ENCODE results near the gene STEAP1B. TPM values are rescaled to one million over a fixed set of nuclear protein-coding genes. Genes with fewer than 3 reads are reported as not detected.
"Not testable (repeated sequence)": the region's sequence is repeated elsewhere in the genome, so short reads cannot be mapped to it uniquely, and the experiment has no call there.

The STEAP1B gene
- total RNA-seq, 4 donors from 2014 or later, result 1.3 to 4.4 (median 2.0) TPM; not detected in 1

DNA sequence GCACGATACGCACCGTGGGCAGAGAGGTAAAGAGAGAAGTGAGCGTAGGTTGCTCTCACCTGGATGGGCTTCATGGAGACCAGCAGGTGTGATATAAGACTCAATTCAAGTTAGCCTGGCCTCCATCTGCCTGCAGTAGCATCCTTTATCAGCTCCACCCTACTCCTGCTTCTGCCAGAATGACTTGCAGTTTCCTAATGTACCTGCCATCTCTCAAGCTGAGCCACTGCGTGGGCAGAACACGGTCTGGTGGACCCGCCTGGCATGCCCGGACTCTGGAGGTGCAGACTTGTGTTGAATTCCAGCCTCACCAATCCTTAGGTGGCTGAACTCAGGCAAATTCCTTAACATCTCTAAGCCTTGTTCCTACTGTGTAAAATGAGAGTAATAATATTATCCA, 64.3 kb downstream of the STEAP1B start:
- ATAC-seq (ENCODE audit: low FRiP score), result no peak
- TF ChIP-seq, protein P1, sequence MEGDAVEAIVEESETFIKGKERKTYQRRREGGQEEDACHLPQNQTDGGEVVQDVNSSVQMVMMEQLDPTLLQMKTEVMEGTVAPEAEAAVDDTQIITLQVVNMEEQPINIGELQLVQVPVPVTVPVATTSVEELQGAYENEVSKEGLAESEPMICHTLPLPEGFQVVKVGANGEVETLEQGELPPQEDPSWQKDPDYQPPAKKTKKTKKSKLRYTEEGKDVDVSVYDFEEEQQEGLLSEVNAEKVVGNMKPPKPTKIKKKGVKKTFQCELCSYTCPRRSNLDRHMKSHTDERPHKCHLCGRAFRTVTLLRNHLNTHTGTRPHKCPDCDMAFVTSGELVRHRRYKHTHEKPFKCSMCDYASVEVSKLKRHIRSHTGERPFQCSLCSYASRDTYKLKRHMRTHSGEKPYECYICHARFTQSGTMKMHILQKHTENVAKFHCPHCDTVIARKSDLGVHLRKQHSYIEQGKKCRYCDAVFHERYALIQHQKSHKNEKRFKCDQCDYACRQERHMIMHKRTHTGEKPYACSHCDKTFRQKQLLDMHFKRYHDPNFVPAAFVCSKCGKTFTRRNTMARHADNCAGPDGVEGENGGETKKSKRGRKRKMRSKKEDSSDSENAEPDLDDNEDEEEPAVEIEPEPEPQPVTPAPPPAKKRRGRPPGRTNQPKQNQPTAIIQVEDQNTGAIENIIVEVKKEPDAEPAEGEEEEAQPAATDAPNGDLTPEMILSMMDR (IDR thresholded peaks at IDR 0.05), result no peak
- no peak for DNase-seq (ENCODE audit: low spot score)

DNA sequence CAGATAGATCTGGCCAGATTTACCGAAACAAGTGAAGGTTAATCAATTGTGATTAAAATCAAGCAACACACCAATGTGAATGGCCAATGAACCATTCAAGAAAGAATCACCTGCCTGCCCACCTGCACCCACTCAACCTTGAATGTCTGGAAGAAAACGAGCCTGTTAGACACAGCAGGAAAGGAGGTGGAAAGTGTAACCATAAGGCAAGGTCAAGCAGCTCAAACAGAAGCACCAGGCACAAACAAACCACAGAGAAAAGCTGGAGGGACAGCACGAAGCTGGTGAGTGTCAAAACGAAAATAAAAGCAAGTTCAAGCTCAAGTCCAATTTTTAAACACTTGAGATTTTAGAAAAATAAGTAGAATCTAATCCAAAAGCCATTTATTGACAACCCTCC, 64.9 kb downstream of the STEAP1B start:
- DNase-seq (ENCODE audit: low spot score), result no peak
- ATAC-seq (ENCODE audit: low FRiP score), result no peak
- TF ChIP-seq, protein P1 (IDR thresholded peaks at IDR 0.05), result no peak

DNA sequence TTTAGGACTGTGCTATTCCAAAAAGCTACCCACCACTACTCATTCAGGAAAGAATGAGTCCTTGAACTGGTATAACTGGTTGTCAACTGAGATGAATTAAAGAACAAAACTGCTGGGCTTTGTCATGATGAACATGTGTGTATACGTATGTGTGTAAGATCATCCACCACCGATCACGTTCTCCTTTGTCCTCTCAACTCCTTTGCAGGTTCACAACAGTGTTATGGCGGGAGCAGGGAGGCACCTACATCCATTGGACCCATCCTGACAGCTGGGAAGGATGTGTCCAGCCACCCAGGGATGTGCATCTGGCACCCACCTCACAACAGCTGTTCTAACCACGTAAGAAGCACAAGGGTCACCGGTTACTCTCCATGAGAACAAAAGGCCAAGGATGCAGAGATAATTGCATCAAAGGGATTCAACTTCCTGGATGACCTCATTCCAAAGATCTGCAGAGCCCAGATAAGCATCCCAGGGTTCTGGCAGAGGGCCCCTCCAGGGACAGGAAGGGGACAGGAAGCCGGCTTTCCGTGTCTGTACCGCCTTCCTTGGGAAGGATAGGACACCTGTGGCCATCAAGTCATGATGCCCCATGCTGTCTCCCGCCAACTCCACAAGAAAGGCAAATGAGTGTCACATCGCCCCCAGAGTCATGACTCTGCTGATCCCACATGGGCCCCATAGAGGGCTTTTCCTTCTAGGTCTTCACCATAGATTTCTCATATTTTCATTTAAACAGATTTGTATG, 66.1 kb downstream of the STEAP1B start:
- TF ChIP-seq, protein P1 (IDR thresholded peaks at IDR 0.05), result no peak
- ATAC-seq (ENCODE audit: low FRiP score) (no peak), DNase-seq (ENCODE audit: low spot score) (no peak)

DNA sequence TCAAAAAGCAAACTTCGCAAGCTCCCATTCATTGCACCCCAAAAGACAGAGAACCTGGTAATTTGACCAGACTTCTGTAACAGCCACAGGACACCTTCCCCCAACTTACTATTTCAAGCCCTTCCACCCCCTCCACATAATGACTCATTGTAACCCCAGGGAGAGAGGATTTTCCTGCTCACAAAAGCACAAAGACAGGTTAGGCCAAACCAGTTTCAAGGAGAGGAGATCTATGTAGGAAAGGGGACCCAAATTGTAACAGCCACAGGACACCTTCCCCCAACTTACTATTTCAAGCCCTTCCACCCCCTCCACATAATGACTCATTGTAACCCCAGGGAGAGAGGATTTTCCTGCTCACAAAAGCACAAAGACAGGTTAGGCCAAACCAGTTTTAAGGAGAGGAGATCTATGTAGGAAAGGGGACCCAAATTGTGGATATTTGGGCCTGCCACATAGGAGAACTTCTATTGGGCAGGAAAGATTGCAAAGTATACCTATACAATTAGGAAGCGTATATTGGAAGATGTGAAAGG, 66.8 kb downstream of the STEAP1B start:
- not testable (repeated sequence) for ATAC-seq (ENCODE audit: low FRiP score); DNase-seq (ENCODE audit: low spot score)

DNA sequence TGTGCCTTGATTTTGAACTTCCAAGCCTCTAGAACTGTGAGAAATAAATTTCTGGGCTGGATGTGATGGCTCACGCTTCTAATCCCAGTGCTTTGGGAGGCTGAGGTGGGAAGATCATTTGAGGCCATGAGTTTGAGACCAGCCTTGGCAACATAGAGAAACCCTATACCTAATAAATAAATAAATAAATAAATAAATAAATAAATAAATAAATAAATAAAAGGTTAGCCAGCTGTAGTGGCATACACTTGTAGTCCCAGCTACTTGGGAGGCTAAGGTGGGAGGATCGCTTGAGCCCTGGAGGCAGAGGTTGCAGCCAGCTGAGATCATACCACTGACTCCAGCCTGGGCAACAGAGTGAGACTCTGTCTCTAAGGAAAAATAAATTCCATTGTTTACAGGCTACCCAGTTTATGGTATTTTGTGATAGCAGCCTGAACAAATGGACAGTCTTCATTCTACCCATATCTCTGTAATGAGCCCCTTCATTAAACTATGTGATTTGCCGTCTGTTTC, 67.7 kb downstream of the STEAP1B start:
- ATAC-seq (ENCODE audit: low FRiP score), result no peak
- DNase-seq (ENCODE audit: low spot score), result no peak
- TF ChIP-seq, protein P1 (IDR thresholded peaks at IDR 0.05), result no peak

DNA sequence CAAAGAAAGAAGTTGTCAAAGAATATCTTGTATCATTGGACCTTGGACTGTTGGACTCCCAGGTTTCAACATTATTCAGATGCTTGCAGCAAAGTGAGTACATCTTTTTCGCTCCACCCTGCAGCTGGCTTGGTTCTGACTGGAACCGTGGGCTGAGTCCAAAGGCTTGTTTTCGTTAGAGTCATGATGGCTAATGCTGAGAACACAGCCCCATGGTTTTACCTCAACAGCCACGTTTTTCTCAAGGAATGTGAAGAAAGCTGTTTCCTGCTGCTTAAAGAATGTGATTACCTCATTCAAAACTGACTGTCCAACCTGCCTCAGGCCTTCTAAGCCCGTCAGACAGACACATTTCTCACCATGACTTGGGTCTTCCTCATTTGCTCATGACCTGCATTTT, 69.5 kb downstream of the STEAP1B start:
- ATAC-seq (ENCODE audit: low FRiP score) (no peak), DNase-seq (ENCODE audit: low spot score) (no peak)
- TF ChIP-seq, protein P1 (IDR thresholded peaks at IDR 0.05), result no peak

DNA sequence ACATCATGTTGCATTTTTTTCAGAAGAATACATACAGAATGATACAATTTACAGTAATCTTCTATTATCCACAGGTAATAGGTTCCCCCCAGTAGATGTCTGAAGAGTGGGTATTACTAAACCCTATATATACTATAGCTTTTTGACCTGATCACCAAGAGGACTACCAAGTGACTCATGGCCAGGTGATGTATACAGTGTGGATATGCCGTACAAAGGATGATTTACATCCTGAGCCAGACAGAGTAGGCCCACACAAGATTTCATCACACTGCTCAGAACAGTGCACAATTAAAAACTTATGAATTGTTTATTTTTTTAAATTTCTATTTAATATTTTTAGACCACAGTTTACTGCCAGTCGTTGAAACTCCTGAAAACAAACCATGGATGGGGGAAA, 70.6 kb downstream of the STEAP1B start:
- no peak for ATAC-seq (ENCODE audit: low FRiP score)
- no peak for DNase-seq (ENCODE audit: low spot score)
- TF ChIP-seq, protein P1 (IDR thresholded peaks at IDR 0.05), result no peak
